Coronary artery (tissue), 2 donors: ENCODE results near the gene TRIM44.

Experiments
- DNase-seq: peaks from one replicate; pipeline ENCODE4 v3.0.0-alpha.2; 2017; ENCODE audit warnings: low spot score
- H3K27ac ChIP-seq, 2 donors: fragments of 200-600 bp; sonication (generic); one replicate each; pipeline ENCODE4 v1.5.1; 2016 to 2019
- H3K4me3 ChIP-seq: fragments of 200-600 bp; sonication (generic); 2 replicates; pipeline ENCODE4 v1.5.1; 2016; ENCODE audit warnings: mild to moderate bottlenecking, moderate library complexity
- TF ChIP-seq, protein P1 (sequence below): fragments of 200-600 bp; sonication (generic); IDR thresholded peaks from one replicate; pipeline ENCODE4 v1.5.1; 2019; ENCODE audit warnings: antibody characterized with exemption

TRIM44 gene

DNA sequence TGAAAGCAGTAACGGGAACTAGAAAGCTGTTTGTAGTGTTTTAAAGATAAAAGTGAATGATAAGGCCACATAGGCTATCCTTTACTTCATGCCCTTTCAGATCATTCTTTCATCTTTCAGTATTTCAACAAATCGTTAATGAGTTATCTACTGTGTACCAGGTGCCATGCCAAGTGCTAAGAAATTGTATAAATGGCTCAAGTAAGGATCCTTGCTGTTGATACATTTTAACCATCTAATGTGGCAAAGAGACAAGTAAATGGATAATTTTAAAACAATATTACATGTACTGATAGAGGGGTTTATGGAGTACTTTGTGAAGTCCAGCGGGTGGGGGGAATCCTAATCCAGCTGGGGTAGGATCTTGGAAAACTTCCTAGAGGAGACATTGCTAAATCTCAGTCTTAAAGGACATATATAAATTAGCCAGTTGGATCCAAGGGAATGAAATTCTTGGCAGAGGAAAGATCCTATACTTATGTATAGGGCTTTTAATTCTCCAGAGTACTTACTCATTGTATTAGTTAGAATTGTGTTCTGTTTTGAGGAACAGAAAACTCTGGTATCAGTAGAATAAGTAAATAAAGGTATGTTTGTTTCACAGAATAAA lies 119.4 kb downstream of the TRIM44 start:
- Histone ChIP-seq H3K4me3 (no peak overlapping the region), H3K27ac (no peak overlapping the region)
- DNase-seq, result no peak
- TF ChIP-seq, protein P1, sequence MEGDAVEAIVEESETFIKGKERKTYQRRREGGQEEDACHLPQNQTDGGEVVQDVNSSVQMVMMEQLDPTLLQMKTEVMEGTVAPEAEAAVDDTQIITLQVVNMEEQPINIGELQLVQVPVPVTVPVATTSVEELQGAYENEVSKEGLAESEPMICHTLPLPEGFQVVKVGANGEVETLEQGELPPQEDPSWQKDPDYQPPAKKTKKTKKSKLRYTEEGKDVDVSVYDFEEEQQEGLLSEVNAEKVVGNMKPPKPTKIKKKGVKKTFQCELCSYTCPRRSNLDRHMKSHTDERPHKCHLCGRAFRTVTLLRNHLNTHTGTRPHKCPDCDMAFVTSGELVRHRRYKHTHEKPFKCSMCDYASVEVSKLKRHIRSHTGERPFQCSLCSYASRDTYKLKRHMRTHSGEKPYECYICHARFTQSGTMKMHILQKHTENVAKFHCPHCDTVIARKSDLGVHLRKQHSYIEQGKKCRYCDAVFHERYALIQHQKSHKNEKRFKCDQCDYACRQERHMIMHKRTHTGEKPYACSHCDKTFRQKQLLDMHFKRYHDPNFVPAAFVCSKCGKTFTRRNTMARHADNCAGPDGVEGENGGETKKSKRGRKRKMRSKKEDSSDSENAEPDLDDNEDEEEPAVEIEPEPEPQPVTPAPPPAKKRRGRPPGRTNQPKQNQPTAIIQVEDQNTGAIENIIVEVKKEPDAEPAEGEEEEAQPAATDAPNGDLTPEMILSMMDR, result no peak

DNA sequence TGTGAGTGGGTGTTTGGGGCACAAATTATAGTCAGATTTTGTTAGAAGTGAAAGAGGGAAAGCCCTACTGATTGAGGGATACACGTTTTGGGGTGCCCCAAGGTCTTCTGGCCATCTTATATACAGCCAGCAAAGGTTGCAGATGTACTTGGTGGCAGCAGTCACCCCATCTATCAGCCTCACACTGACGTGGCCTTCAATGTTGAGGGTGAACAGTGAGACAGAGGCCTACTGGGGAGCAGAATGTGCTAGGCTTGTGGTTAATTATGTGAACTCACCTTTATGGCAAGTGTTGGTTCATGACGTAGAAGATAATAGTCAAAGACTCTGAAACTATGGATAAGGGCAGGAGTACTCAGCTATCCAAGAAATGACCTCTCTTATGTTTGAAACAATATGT lies 121.2 kb downstream of the TRIM44 start:
- TF ChIP-seq, protein P1, result no peak
- no peak for DNase-seq
- no peak overlapping the region for H3K4me3 ChIP-seq
- no peak overlapping the region for H3K27ac ChIP-seq

- TF ChIP-seq, protein P1, result no peak
- H3K27ac ChIP-seq, result no peak overlapping the region
- no peak for DNase-seq
- no peak overlapping the region for H3K4me3 ChIP-seq
Observed at GRCh38 chr11:35784699-35785098, 122.1 kb downstream of the TRIM44 start.

GRCh38 chr11:35785287-35786167 lies 123.0 kb downstream of the TRIM44 start:
- Histone ChIP-seq H3K4me3 (no peak overlapping the region), H3K27ac (no peak overlapping the region)
- DNase-seq, result no peak
- TF ChIP-seq, protein P1, result no peak

DNA sequence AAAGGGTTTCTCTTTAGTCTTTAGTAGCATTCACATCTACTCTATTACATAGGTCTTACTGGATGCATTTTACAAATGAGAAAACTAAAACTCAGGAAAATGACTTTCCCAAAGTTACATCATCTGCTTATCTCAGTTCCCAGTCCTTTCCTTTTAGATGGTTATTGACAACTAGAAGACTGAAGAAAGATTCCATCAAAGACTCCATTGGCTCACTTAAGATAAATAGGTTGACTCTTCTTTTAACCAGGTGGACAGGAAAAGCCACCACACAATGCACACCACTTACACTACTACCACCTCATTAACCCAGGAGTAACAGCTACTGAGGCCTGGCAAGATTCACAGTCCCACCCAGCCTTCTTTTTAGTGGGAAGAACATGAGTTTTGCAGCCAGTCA lies 123.6 kb downstream of the TRIM44 start:
- no peak overlapping the region for H3K27ac ChIP-seq
- TF ChIP-seq, protein P1, result no peak
- H3K4me3 ChIP-seq, result no peak overlapping the region
- DNase-seq, result no peak

DNA sequence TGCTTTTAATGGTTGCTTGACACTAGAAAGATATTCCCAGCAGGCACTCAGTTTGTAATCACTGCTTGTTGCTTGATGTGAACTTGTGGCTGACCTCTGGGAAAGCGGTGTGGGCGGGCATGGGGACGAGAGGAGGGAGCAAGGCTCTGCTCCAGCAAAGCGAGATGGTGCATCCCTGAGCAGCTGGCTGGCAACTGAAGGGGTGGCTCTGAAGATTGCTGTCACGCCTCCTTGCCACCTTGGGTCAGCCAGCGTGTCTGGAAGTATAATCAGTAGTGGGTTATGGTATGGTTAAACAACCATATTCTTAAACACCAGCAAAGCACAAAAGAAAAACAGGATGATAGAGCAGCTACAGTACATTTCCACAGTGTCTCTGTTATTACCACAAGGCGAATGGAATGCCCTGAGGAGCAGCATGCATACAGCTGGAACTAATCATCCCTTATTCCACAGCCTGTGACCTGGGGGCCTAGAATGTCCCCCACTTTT lies 124.5 kb downstream of the TRIM44 start:
- no peak overlapping the region for H3K27ac ChIP-seq
- H3K4me3 ChIP-seq, result no peak overlapping the region
- TF ChIP-seq, protein P1, result no peak
- no peak for DNase-seq
